Activated naive CD8-positive, alpha-beta T cell (primary cell): ENCODE results near the gene SLC9B1.

Experiments used
- H3K27ac Mint-ChIP-seq: one replicate; pipeline ENCODE4 v1.8.0; 2021; ENCODE audit warnings: mixed read lengths
- H3K27me3 Mint-ChIP-seq: one replicate; pipeline ENCODE4 v1.8.0; 2021; ENCODE audit warnings: mixed read lengths
- H3K36me3 Mint-ChIP-seq: one replicate; pipeline ENCODE4 v1.8.0; 2021; ENCODE audit warnings: mixed read lengths
- H3K4me1 Mint-ChIP-seq: one replicate; pipeline ENCODE4 v1.8.0; 2021; ENCODE audit warnings: low read depth, mixed read lengths
- H3K4me3 Mint-ChIP-seq: one replicate; pipeline ENCODE4 v1.8.0; 2021; ENCODE audit warnings: mild to moderate bottlenecking, mixed read lengths
- H3K9me3 Mint-ChIP-seq: one replicate; pipeline ENCODE4 v1.8.0; 2021; ENCODE audit warnings: low read depth, mixed read lengths

SLC9B1 gene, protein sequence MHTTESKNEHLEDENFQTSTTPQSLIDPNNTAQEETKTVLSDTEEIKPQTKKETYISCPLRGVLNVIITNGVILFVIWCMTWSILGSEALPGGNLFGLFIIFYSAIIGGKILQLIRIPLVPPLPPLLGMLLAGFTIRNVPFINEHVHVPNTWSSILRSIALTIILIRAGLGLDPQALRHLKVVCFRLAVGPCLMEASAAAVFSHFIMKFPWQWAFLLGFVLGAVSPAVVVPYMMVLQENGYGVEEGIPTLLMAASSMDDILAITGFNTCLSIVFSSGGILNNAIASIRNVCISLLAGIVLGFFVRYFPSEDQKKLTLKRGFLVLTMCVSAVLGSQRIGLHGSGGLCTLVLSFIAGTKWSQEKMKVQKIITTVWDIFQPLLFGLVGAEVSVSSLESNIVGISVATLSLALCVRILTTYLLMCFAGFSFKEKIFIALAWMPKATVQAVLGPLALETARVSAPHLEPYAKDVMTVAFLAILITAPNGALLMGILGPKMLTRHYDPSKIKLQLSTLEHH

DNA sequence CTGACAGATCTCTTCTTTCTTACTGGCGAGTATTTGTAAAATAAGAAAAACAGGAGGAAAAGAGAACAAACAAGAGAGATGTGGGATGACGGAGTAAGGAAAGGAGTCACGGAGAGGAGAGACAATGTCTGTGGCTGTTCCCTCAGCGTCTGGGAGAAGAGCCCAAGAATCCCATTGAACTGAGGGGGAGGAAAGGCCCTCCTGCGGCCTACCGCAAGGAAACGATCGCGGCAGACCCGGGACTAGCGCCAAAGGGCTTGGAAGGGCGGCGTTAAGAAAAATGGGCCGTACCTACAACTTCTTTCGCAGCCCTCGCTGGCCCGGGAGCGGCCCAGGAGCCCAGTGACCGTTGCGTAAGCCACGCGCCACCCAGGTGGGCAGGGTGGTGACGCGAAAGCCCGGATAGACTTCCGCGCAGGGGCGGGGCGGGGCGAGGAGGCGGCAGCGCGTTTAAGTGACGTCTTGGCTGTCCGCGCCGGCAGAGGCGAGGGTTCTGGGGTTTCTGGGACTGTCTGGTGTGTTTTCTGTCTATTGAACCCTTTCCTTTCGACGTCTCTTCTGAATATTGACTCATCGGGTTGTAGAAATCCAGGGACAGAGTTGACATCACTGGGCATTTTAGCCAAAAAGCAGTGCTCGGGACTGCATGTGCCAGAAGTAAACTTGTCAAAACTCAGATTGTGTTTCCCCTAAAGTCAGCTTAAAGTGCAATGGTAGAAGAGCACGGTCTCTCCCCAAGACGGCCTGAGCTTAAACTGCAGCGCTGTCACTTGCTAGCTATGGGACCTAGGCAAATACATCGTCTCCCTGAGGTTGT, at the start of gene SLC9B1:
Gene SLC9B1 (minus strand): TSS at position 398 of the 817 bp plus-strand sequence. CDS start 27,994 bp downstream, outside the sequence.
- Mint-ChIP-seq H3K36me3 (peaks cover 8% of the 10 kb centered on the region), H3K4me3 (peak within 1 kb of the TSS; percentile 91), H3K27me3 (no peaks in the 10 kb centered on the region), H3K27ac (no peak within 1 kb of the TSS), H3K4me1 (peaks cover 23% of the 10 kb centered on the region), H3K9me3 (no peaks in the 10 kb centered on the region)

DNA sequence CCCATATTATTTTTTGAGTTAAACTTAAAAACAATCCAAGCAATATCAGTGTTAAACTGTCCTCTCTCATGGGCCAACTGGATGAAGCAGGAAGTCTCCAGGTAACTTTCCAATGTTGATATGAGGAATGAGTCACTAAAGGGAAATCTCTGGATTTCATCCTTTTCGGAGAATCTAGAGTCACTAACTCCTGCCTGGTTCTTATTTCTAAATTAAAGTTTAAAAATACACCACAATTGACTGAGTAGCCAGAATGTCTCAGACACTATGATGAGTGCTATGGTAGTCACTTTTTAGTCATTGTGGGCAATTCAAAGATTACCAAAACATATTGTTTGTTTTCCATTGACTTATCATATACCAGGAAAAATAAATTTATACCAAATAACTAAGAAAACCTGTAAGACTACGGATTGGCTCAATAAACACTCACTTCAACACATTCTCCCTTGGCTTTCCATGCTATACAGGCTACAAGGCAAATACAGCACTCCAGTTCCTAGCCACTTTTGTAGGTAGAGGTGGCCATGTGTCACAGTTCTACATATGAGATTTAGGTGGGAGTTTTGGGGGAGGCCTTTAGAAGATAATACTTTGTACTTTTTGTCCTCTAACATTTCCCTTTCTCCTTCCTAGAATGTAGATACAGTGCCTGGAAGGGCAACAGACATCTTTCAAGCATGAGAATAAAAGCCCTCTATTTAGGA, 48.5 kb upstream of the SLC9B1 start:
- H3K27ac Mint-ChIP-seq: peak overlapping the region; percentile 5
- no peaks in the 10 kb centered on the region for H3K27me3 Mint-ChIP-seq
- H3K9me3 Mint-ChIP-seq: no peaks in the 10 kb centered on the region
- H3K36me3 Mint-ChIP-seq: peaks cover 14% of the 10 kb centered on the region
- H3K4me1 Mint-ChIP-seq: peaks cover 33% of the 10 kb centered on the region
- no peak overlapping the region for H3K4me3 Mint-ChIP-seq

GRCh38 chr4:103060453-103061148, 41.1 kb upstream of the SLC9B1 start:
- Mint-ChIP-seq H3K4me3 (no peak overlapping the region), H3K27me3 (no peaks in the 10 kb centered on the region), H3K36me3 (peaks cover 24% of the 10 kb centered on the region), H3K4me1 (no peaks in the 10 kb centered on the region), H3K9me3 (peaks cover 3% of the 10 kb centered on the region), H3K27ac (no peak overlapping the region)

- no peak overlapping the region for H3K4me3 Mint-ChIP-seq
- no peaks in the 10 kb centered on the region for H3K27me3 Mint-ChIP-seq
- H3K9me3 Mint-ChIP-seq: no peaks in the 10 kb centered on the region
- no peak overlapping the region for H3K27ac Mint-ChIP-seq
- peaks cover 13% of the 10 kb centered on the region for H3K36me3 Mint-ChIP-seq
- H3K4me1 Mint-ChIP-seq: peaks cover 9% of the 10 kb centered on the region
These were observed 34.5 kb upstream of the SLC9B1 start for GRCh38 chr4:103054030-103054429.

DNA sequence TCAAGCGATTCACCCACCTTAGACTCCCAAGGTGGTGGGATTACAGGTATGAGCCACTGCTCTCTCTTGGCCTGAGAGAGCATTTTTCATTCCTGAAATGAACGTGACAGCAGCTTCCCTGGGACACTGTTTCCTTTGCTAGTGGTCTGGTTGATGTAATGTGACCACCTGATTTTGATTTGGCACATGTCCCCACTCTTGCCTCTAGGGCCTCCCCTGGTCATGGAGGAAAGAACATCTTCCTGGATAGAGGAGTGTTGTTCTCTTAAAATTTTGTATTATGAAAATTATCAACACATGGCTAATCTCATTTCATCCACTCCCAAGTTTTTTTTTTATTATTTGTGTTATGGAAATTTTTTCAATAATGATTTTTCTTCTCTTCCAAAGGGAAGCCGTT, 33.3 kb upstream of the SLC9B1 start:
- H3K9me3 Mint-ChIP-seq: no peaks in the 10 kb centered on the region
- H3K4me3 Mint-ChIP-seq: no peak overlapping the region
- peaks cover 9% of the 10 kb centered on the region for H3K4me1 Mint-ChIP-seq
- H3K27me3 Mint-ChIP-seq: no peaks in the 10 kb centered on the region
- peaks cover 19% of the 10 kb centered on the region for H3K36me3 Mint-ChIP-seq
- H3K27ac Mint-ChIP-seq: no peak overlapping the region

DNA sequence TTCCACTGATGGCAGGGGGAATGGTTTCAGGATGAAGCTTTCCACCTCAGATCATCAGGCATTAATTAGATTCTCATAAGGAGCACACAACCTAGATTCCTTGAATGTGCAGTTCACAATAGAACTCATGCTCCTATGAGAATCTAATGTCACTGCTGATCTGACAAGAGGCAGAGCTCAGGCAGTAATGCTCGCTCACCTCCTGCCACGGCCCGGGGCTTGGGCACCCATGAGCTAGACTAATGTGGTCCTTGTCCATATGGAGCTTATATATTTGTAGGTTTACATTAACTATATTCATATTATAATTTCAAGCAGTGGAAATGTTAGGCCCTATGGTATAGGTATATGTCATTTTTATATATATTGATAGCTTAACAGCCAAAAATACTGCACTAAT, 32.6 kb upstream of the SLC9B1 start:
- H3K36me3 Mint-ChIP-seq: peaks cover 19% of the 10 kb centered on the region
- peaks cover 9% of the 10 kb centered on the region for H3K4me1 Mint-ChIP-seq
- no peak overlapping the region for H3K4me3 Mint-ChIP-seq

DNA sequence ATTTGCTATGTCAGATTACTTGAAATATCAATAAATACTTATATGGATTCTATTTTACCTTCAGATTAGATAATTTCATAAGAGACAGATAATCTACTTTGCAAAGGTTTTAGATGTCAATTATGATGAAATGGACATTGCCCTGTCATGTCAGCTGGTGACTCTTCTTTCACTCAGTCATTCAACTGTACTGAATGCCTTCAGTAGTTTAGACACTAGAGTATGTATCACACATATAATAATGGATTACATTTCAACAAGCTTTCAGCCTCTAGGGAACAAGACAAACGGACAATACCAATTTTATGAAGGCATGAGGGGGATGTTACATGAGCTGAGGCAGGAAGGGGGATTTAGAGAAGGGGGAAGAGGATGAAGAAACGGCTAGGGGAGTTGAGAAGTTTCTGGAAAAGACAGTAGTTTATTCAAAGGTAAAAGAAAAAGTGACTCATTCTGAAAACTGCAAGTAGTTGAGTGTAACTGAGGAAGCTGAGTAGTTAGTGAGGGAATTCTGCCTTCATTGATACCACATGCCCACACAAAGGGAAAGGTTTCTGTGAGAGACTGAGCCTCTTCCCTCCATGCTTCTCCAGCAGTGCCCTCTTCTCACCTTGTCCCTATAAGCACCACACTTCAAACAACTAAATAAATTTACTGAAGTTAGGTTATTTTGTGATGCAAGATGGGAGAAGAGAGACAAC, 31.4 kb upstream of the SLC9B1 start:
- Mint-ChIP-seq H3K4me1 (peaks cover 10% of the 10 kb centered on the region), H3K9me3 (no peaks in the 10 kb centered on the region), H3K36me3 (peaks cover 20% of the 10 kb centered on the region), H3K27me3 (no peaks in the 10 kb centered on the region), H3K4me3 (no peak overlapping the region), H3K27ac (peak overlapping the region; percentile 78)

More for the DNA sequence above, 32.6 kb upstream of the SLC9B1 start:
- Mint-ChIP-seq H3K27ac (no peak overlapping the region), H3K9me3 (no peaks in the 10 kb centered on the region), H3K27me3 (no peaks in the 10 kb centered on the region)

GRCh38 chr4:103046416-103047290, 27.1 kb upstream of the SLC9B1 start:
- H3K36me3 Mint-ChIP-seq: peaks cover 27% of the 10 kb centered on the region
- H3K4me3 Mint-ChIP-seq: no peak overlapping the region
- H3K9me3 Mint-ChIP-seq: no peaks in the 10 kb centered on the region
- no peaks in the 10 kb centered on the region for H3K27me3 Mint-ChIP-seq
- H3K4me1 Mint-ChIP-seq: peaks cover 10% of the 10 kb centered on the region
- no peak overlapping the region for H3K27ac Mint-ChIP-seq

- Mint-ChIP-seq H3K36me3 (peaks cover 24% of the 10 kb centered on the region), H3K27me3 (no peaks in the 10 kb centered on the region), H3K4me3 (no peak overlapping the region), H3K27ac (no peak overlapping the region), H3K9me3 (no peaks in the 10 kb centered on the region), H3K4me1 (peaks cover 2% of the 10 kb centered on the region)
These were observed 24.7 kb upstream of the SLC9B1 start for GRCh38 chr4:103044183-103044582.

DNA sequence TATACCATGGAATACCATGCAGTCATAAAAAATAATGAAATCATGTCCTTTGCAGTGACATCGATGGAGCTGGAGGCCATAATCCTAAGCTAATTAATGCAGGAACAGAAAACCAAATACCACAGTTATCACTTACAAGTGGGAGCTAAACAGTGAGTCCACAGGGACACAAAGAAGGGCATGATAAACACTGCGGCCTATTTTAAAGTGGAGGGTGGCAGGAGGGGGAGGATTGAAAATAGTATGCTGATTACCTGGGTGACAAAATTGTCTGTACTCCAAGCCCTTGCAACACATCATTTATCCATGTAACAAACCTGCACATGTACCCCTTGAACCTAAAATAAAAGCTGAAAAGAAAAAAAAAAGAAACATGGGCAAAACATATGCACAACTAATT, 16.7 kb upstream of the SLC9B1 start:
- no peaks in the 10 kb centered on the region for H3K9me3 Mint-ChIP-seq
- H3K4me3 Mint-ChIP-seq: no peak overlapping the region
- no peaks in the 10 kb centered on the region for H3K4me1 Mint-ChIP-seq
- H3K36me3 Mint-ChIP-seq: peaks cover 19% of the 10 kb centered on the region
- no peaks in the 10 kb centered on the region for H3K27me3 Mint-ChIP-seq
- no peak overlapping the region for H3K27ac Mint-ChIP-seq

GRCh38 chr4:103032574-103032973, 13.1 kb upstream of the SLC9B1 start:
- H3K27ac Mint-ChIP-seq: no peak overlapping the region
- H3K9me3 Mint-ChIP-seq: no peaks in the 10 kb centered on the region
- H3K4me3 Mint-ChIP-seq: no peak overlapping the region
- peaks cover 32% of the 10 kb centered on the region for H3K36me3 Mint-ChIP-seq
- no peaks in the 10 kb centered on the region for H3K27me3 Mint-ChIP-seq
- no peaks in the 10 kb centered on the region for H3K4me1 Mint-ChIP-seq

DNA sequence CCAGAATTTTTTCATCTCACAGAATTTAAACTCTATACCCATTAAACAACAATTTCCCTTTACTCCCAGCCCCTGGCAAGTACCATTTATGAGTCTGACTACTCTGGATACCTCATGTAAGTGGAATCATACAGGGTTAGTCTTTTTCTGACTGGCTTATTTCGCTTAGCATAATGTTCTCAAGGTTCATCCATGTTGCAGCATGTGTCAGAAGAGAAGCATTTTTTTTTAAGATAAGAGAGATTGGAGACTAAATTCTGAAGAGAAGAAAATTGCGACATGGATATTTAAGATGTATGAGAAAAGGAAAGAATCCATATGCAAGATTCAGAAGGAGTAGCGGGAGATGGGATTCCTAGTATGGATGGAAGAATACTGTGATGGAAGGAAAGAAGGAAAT, 11.3 kb upstream of the SLC9B1 start:
- Mint-ChIP-seq H3K4me3 (no peak overlapping the region), H3K4me1 (peaks cover 6% of the 10 kb centered on the region), H3K9me3 (no peaks in the 10 kb centered on the region), H3K27ac (no peak overlapping the region), H3K27me3 (no peaks in the 10 kb centered on the region), H3K36me3 (peaks cover 26% of the 10 kb centered on the region)

GRCh38 chr4:103029300-103029699, 9.8 kb upstream of the SLC9B1 start:
- peaks cover 26% of the 10 kb centered on the region for H3K36me3 Mint-ChIP-seq
- H3K27me3 Mint-ChIP-seq: no peaks in the 10 kb centered on the region

More at GRCh38 chr4:103029300-103029699, 9.8 kb upstream of the SLC9B1 start:
- H3K4me3 Mint-ChIP-seq: no peak overlapping the region
- H3K9me3 Mint-ChIP-seq: no peaks in the 10 kb centered on the region
- no peak overlapping the region for H3K27ac Mint-ChIP-seq
- peaks cover 9% of the 10 kb centered on the region for H3K4me1 Mint-ChIP-seq
